Activated CD8-positive, alpha-beta T cell treated with anti-CD3 and anti-CD28 coated beads, Interleukin-2, amount 10 ng/mL, durations not matched to agents 7 days and 5 days (primary cell): ENCODE results near the gene KRABD2.
A peak's percentile ranks its signal among the peaks of the same experiment; 100 is the strongest.
"Not testable (repeated sequence)": the region's sequence is repeated elsewhere in the genome, so short reads cannot be mapped to it uniquely, and the experiment has no call there.

Experiments used
- ATAC-seq: fragments of 150-1000 bp; cut with Tn5 transposase; one replicate; pipeline ENCODE4 v1.10.0; 2021; ENCODE audit warnings: moderate library complexity
- CTCF ChIA-PET: fragments of 350-600 bp; sonication (Branson Sonifier 250); formaldehyde crosslinking; loops from one replicate; lab custom pipeline; 2021; ENCODE audit warnings: antibody characterized with exemption; lab: Charles Lee
- POLR2A ChIA-PET: fragments of 350-600 bp; sonication (Branson Sonifier 250); formaldehyde crosslinking; loops from one replicate; lab custom pipeline; 2021; ENCODE audit warnings: antibody characterized with exemption; lab: Charles Lee
- DNase-seq: peaks from one replicate; pipeline ENCODE4 v3.0.0-alpha.2; 2020
- H3K27ac Mint-ChIP-seq: one replicate; pipeline ENCODE4 v1.8.0; 2021; ENCODE audit warnings: mild to moderate bottlenecking, mixed read lengths
- H3K27me3 Mint-ChIP-seq: one replicate; pipeline ENCODE4 v1.8.0; 2021; ENCODE audit warnings: low read depth, mixed read lengths
- H3K36me3 Mint-ChIP-seq: one replicate; pipeline ENCODE4 v1.8.0; 2021; ENCODE audit warnings: low read depth, mixed read lengths
- H3K4me1 Mint-ChIP-seq: one replicate; pipeline ENCODE4 v1.8.0; 2021; ENCODE audit warnings: low read depth, mixed read lengths
- H3K4me3 Mint-ChIP-seq: one replicate; pipeline ENCODE4 v1.8.0; 2021; ENCODE audit warnings: mild to moderate bottlenecking, mixed read lengths
- H3K9me3 Mint-ChIP-seq: one replicate; pipeline ENCODE4 v1.8.0; 2022; ENCODE audit warnings: mixed read lengths; ENCODE audit not compliant: insufficient read depth

KRABD2 gene

DNA sequence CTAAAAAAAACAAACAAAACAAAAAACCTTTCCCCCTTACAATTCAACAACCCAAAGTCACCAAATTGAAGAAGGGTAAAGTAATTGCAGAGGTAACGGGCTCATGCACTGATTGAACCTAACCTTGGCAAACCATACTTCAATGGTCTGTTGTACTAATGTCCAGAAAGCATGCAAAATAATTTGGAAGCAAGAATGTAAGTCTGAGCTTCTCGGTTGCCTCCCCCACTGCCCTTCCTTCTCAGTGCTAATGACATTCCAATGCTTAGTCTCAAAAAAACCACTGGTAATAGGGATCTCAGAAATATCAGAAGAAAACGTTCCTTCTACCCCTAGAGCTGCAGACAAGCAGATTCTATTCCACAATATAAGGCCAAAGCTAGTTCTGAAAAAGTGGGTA is 15.8 kb downstream of the KRABD2 start:
- Mint-ChIP-seq H3K36me3 (no peaks in the 10 kb centered on the region), H3K9me3 (no peaks in the 10 kb centered on the region), H3K4me1 (peaks cover 16% of the 10 kb centered on the region), H3K4me3 (no peak overlapping the region), H3K27me3 (no peaks in the 10 kb centered on the region), H3K27ac (no peak overlapping the region)
- CTCF ChIA-PET: interaction anchor here (0.9 to 2.9 kb wide), 4 partner anchors 16 to 49 kb away, joined by 3 to 21 read pairs (median 6); partner anchors contain the start of gene KRABD2
- DNase-seq (no peak), ATAC-seq (no peak)
- POLR2A ChIA-PET: interaction anchor here (0.8 to 1.3 kb wide), 2 partner anchors 16 to 290 kb away, joined by 3 read pairs; no protein-coding TSS in a partner anchor

DNA sequence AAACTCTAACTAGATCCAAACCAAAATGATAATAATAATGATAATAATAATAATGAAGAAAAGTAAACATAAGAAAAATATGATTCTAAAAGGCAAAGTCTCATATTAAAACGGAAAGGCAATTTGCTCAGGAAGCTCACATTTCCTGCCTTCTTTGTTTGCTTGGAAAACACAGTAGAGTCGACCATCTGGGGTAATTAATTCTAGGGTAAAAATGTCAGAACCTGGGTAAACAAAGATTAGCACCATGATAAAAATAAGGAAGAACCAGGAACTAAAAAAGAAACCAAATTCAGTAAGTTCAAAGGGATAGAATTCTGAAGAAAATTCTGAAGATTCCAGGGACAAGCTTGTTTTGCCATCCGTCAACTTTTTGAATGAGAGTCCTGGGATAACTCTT is 16.2 kb downstream of the KRABD2 start:
- Mint-ChIP-seq H3K4me1 (peaks cover 12% of the 10 kb centered on the region), H3K9me3 (no peaks in the 10 kb centered on the region), H3K36me3 (no peaks in the 10 kb centered on the region), H3K27me3 (no peaks in the 10 kb centered on the region), H3K27ac (no peak overlapping the region), H3K4me3 (no peak overlapping the region)
- POLR2A ChIA-PET: interaction anchor here (1.3 kb wide), 1 partner anchor 17 kb away, joined by 3 read pairs; no protein-coding TSS in a partner anchor
- ATAC-seq (no peak), DNase-seq (no peak)
- CTCF ChIA-PET: interaction anchor here (0.8 to 2.9 kb wide), 3 partner anchors 17 to 287 kb away, joined by 3 to 21 read pairs (median 3); partner anchors contain the start of gene KRABD2

DNA sequence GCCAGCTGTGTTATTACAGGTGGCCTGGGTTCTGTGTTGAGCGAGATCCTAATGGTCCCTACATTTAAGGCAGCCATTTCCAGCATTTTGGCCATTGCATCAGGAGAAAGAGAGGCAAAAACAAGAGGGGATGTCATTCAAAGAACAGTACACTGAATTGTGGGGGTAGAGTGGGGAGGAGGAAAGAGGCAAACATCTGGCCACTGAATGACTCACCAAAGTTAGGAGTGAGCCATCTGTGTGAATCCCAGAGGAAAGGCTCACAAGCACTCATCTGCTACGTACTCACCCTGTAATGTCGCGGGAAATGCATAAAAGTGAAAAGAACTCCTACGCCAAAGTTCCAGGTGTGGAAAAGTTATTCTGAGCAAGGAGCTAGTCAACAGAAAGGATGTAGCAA is 16.7 kb downstream of the KRABD2 start:
- Mint-ChIP-seq H3K4me1 (peaks cover 10% of the 10 kb centered on the region), H3K4me3 (no peak overlapping the region), H3K36me3 (no peaks in the 10 kb centered on the region), H3K27ac (no peak overlapping the region), H3K9me3 (no peaks in the 10 kb centered on the region), H3K27me3 (no peaks in the 10 kb centered on the region)
- DNase-seq (no peak), ATAC-seq (no peak)
- POLR2A ChIA-PET: interaction anchor here (1.3 kb wide), 1 partner anchor 17 kb away, joined by 3 read pairs; no protein-coding TSS in a partner anchor
- CTCF ChIA-PET: interaction anchor here (0.8 to 2.9 kb wide), 2 partner anchors 17 to 286 kb away, joined by 3 to 21 read pairs; partner anchors contain the start of gene KRABD2

DNA sequence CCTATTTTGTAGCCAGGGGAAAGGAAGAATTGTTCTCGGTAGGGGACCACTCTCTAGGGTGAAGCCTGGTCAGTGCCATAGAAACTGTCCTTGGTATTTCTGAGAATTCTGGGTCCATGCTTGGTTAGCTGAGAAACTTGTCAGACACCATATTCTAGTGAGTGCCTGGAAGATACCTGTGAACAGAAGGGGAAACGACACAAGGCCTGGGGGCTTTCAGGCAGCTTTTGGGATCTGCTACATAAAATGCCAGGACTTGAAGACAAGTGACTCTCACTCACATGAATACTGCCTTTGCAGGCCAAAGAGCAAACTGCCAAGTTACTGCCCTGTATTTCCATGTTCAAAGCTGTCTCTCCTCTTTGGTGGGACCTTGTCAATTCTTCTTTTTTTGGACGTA is 18.6 kb downstream of the KRABD2 start:
- POLR2A ChIA-PET: no interaction called here
- CTCF ChIA-PET: no interaction called here
- no peak for ATAC-seq
- no peaks in the 10 kb centered on the region for H3K27me3 Mint-ChIP-seq
- peaks cover 10% of the 10 kb centered on the region for H3K4me1 Mint-ChIP-seq
- H3K9me3 Mint-ChIP-seq: no peaks in the 10 kb centered on the region
- no peak overlapping the region for H3K4me3 Mint-ChIP-seq
- no peak for DNase-seq
- H3K27ac Mint-ChIP-seq: no peak overlapping the region
- H3K36me3 Mint-ChIP-seq: no peaks in the 10 kb centered on the region

DNA sequence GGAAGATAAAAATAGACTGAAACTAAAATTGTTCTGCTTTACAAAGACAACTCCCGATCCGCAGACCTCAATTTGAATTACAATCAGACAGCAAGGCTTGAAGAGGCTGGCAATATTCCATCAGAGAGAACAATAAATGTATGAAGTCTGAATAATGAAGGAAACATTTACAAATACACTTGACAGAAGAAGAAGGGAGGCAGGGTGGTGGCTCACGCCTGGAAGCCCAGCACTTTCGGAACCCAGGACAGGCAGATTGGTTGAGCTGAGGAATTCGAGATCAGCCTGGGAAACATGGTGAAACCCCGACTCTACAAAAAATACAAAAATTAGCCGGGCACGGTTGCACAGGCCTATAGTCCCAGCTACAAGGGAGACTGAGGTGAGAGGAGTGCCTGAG is 22.3 kb downstream of the KRABD2 start:
- Mint-ChIP-seq H3K9me3 (no peaks in the 10 kb centered on the region), H3K27ac (no peak overlapping the region), H3K36me3 (no peaks in the 10 kb centered on the region), H3K4me3 (no peak overlapping the region), H3K4me1 (no peaks in the 10 kb centered on the region), H3K27me3 (peaks cover 4% of the 10 kb centered on the region)
- no peak for DNase-seq
- ChIA-PET POLR2A (no interaction called here), CTCF (interaction anchor here (0.7 kb wide), 1 partner anchor 16 kb away, joined by 3 read pairs; no protein-coding TSS in a partner anchor)
- ATAC-seq: no peak

DNA sequence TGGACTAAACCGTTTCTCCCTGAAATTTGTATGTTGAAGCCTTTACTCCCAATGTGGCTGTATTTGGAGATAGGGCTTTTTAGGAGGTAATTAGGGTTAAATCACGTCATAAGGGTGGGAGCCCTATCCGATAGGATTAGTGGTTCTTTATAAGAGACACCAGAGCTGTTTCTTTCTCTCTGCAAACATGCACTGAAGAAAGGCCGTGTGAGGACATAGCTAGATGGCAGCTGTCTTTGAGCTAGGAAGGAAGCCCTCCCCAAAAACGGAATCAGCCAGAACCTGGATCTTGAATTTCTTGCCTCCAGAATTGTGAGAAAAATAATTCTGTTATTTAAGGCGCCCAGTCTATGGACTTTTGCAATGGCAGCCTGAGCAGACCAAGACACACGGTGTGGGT is 22.8 kb downstream of the KRABD2 start:
- H3K4me1 Mint-ChIP-seq: no peaks in the 10 kb centered on the region

DNA sequence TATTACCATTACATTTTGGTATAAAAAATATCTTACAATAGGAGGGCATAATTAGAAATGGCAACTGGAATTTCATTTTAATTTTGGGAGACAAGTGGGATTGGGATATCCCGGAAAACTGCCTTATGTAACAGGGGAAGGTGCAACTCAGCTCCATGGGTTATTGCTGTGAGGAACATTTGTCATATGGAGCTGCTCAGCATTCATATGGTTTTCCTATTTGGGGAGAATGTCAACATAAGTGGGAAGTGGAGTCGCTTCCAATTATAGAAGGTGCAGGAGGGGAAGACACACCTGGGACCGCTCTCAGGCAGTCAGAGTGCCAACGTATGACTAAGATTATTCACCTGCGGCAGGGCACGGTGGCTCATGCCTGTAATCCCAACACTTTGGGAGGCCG is 26.2 kb downstream of the KRABD2 start:
- POLR2A ChIA-PET: no interaction called here
- peaks cover 3% of the 10 kb centered on the region for H3K4me1 Mint-ChIP-seq
- DNase-seq (no peak), ATAC-seq (no peak)
- peaks cover 27% of the 10 kb centered on the region for H3K27me3 Mint-ChIP-seq
- no peak overlapping the region for H3K4me3 Mint-ChIP-seq
- H3K9me3 Mint-ChIP-seq: no peaks in the 10 kb centered on the region
- H3K27ac Mint-ChIP-seq: no peak overlapping the region
- H3K36me3 Mint-ChIP-seq: no peaks in the 10 kb centered on the region
- CTCF ChIA-PET: no interaction called here

More for the DNA sequence above, 22.8 kb downstream of the KRABD2 start:
- Mint-ChIP-seq H3K27me3 (peaks cover 4% of the 10 kb centered on the region), H3K9me3 (no peaks in the 10 kb centered on the region), H3K27ac (no peak overlapping the region), H3K4me3 (no peak overlapping the region), H3K36me3 (no peaks in the 10 kb centered on the region)
- DNase-seq (no peak), ATAC-seq (no peak)
- CTCF ChIA-PET: interaction anchor here (0.7 kb wide), 1 partner anchor 17 kb away, joined by 3 read pairs; no protein-coding TSS in a partner anchor
- POLR2A ChIA-PET: no interaction called here

DNA sequence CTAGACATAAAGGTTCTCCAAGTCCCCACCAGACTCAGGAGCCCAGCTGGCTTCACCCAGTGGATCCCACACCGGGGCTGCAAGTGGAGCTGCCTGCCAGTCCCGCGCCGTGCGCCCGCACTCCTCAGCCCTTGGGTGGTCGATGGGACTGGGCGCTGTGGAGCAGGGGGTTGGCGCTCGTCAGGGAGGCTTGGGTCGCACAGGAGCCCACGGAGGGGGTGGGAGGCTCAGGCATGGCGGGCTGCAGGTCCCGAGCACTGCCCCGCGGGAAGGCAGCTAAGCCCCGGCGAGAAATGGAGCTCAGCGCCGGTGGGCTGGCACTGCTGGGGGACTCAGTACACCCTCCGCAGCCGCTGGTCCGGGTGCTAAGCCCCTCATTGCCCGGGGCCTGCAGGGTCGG is 29.5 kb downstream of the KRABD2 start:
- H3K27ac Mint-ChIP-seq, H3K4me3 Mint-ChIP-seq, H3K9me3 Mint-ChIP-seq, H3K36me3 Mint-ChIP-seq, ATAC-seq, DNase-seq, POLR2A ChIA-PET, CTCF ChIA-PET: not testable (repeated sequence)
- Mint-ChIP-seq H3K27me3 (peaks cover 35% of the 10 kb centered on the region), H3K4me1 (peaks cover 14% of the 10 kb centered on the region)

DNA sequence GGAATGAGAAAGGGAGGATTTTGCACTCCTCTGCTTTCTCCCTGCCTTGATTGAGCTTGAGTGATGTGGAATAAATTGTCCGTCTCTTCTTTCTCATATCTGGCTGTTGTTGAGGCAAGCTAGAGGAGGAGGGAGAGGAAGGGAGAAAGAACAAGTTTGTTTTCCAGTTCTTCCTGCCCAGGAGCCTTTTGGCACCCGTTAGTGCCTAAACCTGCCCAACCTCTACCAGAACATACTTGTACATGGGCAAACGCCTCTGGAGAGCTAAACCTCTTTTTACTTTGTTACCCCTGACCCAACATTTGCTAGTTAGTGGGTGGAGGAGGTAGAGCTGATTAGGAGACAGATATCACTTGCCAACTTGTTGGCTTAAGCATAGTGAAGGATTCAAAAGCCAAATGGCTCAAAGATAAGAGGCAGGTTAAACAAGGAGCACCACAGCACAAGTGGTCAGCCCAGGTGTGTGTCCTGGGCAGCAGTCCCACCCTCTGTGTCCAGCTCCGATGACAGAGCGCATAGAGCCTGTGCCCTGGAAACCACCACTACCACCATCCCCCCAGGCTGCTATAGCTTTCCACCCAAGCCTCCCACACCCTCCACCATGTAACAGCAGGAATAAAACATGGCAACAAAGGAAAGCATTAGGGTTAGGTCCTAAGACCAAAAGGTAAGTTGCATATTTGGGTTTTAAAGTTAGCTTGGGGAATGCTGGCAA is 30.4 kb downstream of the KRABD2 start:
- no peak for ATAC-seq
- Mint-ChIP-seq H3K27me3 (peaks cover 35% of the 10 kb centered on the region), H3K36me3 (no peaks in the 10 kb centered on the region), H3K4me1 (peaks cover 14% of the 10 kb centered on the region), H3K4me3 (no peak overlapping the region), H3K27ac (no peak overlapping the region), H3K9me3 (no peaks in the 10 kb centered on the region)
- ChIA-PET POLR2A (no interaction called here), CTCF (no interaction called here)
- no peak for DNase-seq

DNA sequence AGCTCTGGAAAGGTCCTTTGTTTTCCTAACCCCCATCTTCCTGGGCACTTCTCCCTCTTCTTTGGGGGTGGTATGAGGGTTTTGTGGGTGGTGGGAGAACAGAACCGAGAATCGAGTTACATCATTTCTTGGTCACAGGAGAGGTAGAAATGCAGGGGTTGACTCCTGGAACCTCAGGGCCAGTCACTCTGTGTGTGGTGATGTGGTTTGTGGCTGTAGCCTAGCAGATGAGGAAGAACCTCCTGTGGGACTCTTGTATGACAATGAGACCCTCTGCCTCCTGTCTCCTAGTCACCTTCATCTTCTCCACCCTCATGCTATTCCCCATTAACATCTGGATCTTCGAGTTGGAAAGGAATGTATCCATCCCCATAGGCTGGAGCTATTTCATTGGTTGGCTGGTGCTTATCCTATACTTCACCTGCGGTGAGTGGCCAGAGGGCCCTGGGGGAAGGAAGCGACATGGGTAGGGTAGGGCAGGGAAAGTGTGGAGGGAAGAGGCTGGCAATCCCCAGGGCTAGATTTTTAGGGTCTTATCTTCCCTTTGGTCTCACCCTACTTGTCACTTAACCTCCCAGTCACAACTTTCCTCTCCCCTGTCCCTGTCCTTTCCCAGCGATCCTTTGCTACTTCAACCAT is 31.3 kb downstream of the KRABD2 start:
- H3K4me1 Mint-ChIP-seq: peaks cover 14% of the 10 kb centered on the region
- peak; percentile 60 for ATAC-seq
- DNase-seq: peak; percentile 33
- H3K9me3 Mint-ChIP-seq: no peaks in the 10 kb centered on the region
- H3K27ac Mint-ChIP-seq: no peak overlapping the region
- CTCF ChIA-PET: no interaction called here
- peaks cover 33% of the 10 kb centered on the region for H3K27me3 Mint-ChIP-seq
- POLR2A ChIA-PET: no interaction called here
- no peaks in the 10 kb centered on the region for H3K36me3 Mint-ChIP-seq
- no peak overlapping the region for H3K4me3 Mint-ChIP-seq

DNA sequence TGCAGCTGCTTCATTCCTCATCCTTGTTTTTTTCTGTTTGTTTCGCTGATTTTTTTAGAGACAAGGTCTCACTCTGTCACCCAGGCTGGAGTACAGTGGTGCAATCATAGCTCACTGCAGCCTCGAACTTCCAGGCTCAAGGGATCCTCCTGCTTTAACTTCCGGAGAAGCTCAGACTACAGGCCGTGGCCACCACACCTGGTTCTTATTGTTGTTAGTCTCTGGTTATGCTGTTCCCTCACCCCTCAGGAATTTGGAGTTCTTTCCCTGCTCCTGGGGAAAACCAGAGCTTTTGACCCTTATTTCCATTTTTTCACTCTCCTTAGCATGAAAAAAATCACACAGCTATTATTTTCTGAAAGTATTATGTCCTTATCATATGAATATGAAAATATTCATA is 35.0 kb downstream of the KRABD2 start:
- CTCF ChIA-PET: interaction anchor here (1.0 kb wide), 1 partner anchor 69 kb away, joined by 4 read pairs; no protein-coding TSS in a partner anchor
- peaks cover 25% of the 10 kb centered on the region for H3K27me3 Mint-ChIP-seq

DNA sequence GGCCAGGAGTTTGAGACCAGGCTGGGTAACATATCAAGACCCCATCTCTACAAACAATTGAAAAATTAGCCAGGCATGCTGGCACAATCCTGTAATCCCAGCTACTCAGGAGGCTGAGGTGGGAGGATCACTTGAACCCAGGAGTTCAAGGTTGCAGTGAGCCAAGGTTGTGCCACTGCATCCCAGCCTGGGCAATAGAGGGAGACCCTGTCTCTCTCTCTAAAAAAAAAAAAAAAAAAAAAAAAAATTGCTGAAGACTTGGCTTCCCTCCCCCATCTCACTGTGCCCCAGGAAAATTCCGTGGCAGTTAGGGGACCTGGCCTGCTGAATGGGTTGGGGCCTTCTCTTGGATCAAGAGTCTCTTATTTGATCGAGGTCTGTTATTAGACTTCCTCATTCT is 37.0 kb downstream of the KRABD2 start, which contains the start of gene ODF4:
TSS of gene ODF4 (plus strand) at position 301 of the 400 bp plus-strand sequence. CDS start 212 bp downstream, outside the sequence.
- H3K27me3 Mint-ChIP-seq: peaks cover 9% of the 10 kb centered on the region
- H3K36me3 Mint-ChIP-seq: no peaks in the 10 kb centered on the region
- no peaks in the 10 kb centered on the region for H3K9me3 Mint-ChIP-seq
- no peak within 1 kb of the TSS for H3K27ac Mint-ChIP-seq
- H3K4me3 Mint-ChIP-seq: no peak within 1 kb of the TSS
- ChIA-PET POLR2A (no interaction called here), CTCF (no interaction called here)
- peaks cover 19% of the 10 kb centered on the region for H3K4me1 Mint-ChIP-seq
- DNase-seq: no peak
- no peak for ATAC-seq

More for the DNA sequence above, 35.0 kb downstream of the KRABD2 start:
- POLR2A ChIA-PET: interaction anchor here (0.6 kb wide), 1 partner anchor 767 kb away, joined by 3 read pairs; no protein-coding TSS in a partner anchor
- Mint-ChIP-seq H3K4me3 (no peak overlapping the region), H3K36me3 (no peaks in the 10 kb centered on the region), H3K9me3 (no peaks in the 10 kb centered on the region), H3K27ac (no peak overlapping the region), H3K4me1 (peaks cover 29% of the 10 kb centered on the region)
- no peak for ATAC-seq
- DNase-seq: no peak
